Measurements from ENCODE around the gene PUDP. TPM values are rescaled to one million over a fixed set of nuclear protein-coding genes. Genes with fewer than 3 reads are reported as not detected.

The PUDP gene
- polyA plus RNA-seq, 1 donor, result 20.5 TPM

GRCh38 chrX:7147413-7147977, 458 bp downstream of the PUDP start, which contains the start of gene STS:
TSS of gene STS (plus strand) at chrX:7147712. CDS start at chrX:7253200, 105,488 bp downstream.
- DNase-seq, result peak; percentile 14

GRCh38 chrX:7146703-7147412, 1.1 kb downstream of the PUDP start:
- DNase-seq, result no peak

- no peak for DNase-seq
These were observed 1.8 kb downstream of the PUDP start for GRCh38 chrX:7146020-7146702.

- no peak for DNase-seq
These were observed 2.5 kb downstream of the PUDP start for GRCh38 chrX:7145454-7145853.

- DNase-seq, result no peak
These were observed 3.9 kb downstream of the PUDP start for GRCh38 chrX:7143941-7144525.

- DNase-seq, result no peak
These were observed 4.9 kb downstream of the PUDP start for GRCh38 chrX:7143076-7143475.

- DNase-seq, result no peak
These were observed 8.5 kb downstream of the PUDP start for GRCh38 chrX:7139202-7140081.

GRCh38 chrX:7134981-7135380, 13.0 kb downstream of the PUDP start:
- DNase-seq, result no peak

GRCh38 chrX:7133050-7133440, 14.9 kb downstream of the PUDP start:
- no peak for DNase-seq

GRCh38 chrX:7132335-7133049, 15.5 kb downstream of the PUDP start:
- DNase-seq, result peak; percentile 55

GRCh38 chrX:7131621-7132020, 16.3 kb downstream of the PUDP start:
- DNase-seq, result no peak

- DNase-seq, result no peak
These were observed 20.9 kb downstream of the PUDP start for GRCh38 chrX:7127056-7127455.

- DNase-seq, result no peak
These were observed 27.1 kb downstream of the PUDP start for GRCh38 chrX:7120878-7121219.

GRCh38 chrX:7119950-7120877, 27.7 kb downstream of the PUDP start:
- no peak for DNase-seq

- no peak for DNase-seq
These were observed 30.4 kb downstream of the PUDP start for GRCh38 chrX:7117587-7117986.

GRCh38 chrX:7116081-7116480, 31.9 kb downstream of the PUDP start:
- DNase-seq, result no peak

- no peak for DNase-seq
These were observed 32.4 kb downstream of the PUDP start for GRCh38 chrX:7115557-7115956.

GRCh38 chrX:7112071-7112470, 35.9 kb downstream of the PUDP start:
- DNase-seq, result no peak

GRCh38 chrX:7111518-7111917, 36.4 kb downstream of the PUDP start:
- no peak for DNase-seq

- no peak for DNase-seq
These were observed 37.1 kb downstream of the PUDP start for GRCh38 chrX:7110821-7111276.
